Measurements from ENCODE around the gene TMEM256. TPM values are rescaled to one million over a fixed set of nuclear protein-coding genes. Genes with fewer than 3 reads are reported as not detected.

TMEM256 gene
- total RNA-seq, 1 donor from 2014 or later: 118 TPM

- DNase-seq (ENCODE audit: extremely low spot score in 2 of 2): no peak
- Histone ChIP-seq H3K4me1 (peaks cover 23% of the 10 kb centered on the region), H3K27me3 (no peaks in the 10 kb centered on the region), H3K9me3 (no peaks in the 10 kb centered on the region), H3K27ac (peak overlapping the region; percentile 86), H3K36me3 (peaks cover 0 to 16% of the 10 kb centered on the region in 2 donors), H3K4me3 (peak overlapping the region; percentile 60 to 94)
- TF ChIP-seq, protein P1, sequence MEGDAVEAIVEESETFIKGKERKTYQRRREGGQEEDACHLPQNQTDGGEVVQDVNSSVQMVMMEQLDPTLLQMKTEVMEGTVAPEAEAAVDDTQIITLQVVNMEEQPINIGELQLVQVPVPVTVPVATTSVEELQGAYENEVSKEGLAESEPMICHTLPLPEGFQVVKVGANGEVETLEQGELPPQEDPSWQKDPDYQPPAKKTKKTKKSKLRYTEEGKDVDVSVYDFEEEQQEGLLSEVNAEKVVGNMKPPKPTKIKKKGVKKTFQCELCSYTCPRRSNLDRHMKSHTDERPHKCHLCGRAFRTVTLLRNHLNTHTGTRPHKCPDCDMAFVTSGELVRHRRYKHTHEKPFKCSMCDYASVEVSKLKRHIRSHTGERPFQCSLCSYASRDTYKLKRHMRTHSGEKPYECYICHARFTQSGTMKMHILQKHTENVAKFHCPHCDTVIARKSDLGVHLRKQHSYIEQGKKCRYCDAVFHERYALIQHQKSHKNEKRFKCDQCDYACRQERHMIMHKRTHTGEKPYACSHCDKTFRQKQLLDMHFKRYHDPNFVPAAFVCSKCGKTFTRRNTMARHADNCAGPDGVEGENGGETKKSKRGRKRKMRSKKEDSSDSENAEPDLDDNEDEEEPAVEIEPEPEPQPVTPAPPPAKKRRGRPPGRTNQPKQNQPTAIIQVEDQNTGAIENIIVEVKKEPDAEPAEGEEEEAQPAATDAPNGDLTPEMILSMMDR (IDR thresholded peaks at IDR 0.05): no peak
- TF ChIP-seq POLR2AphosphoS5 (IDR thresholded peaks at IDR 0.05; ENCODE audit: insufficient read depth in 1 of 2, low read depth in 1 of 2): no peak
- intact Hi-C loops (cut with DNase I): loop anchor here (5.0 kb wide), 1 partner anchor 94 kb away; no protein-coding TSS in a partner anchor
Observed at GRCh38 chr17:7392696-7393612, 10.9 kb downstream of the TMEM256 start.

GRCh38 chr17:7391307-7391706 is 12.6 kb downstream of the TMEM256 start:
- intact Hi-C loops (cut with DNase I): loop anchor here (5.0 kb wide), 1 partner anchor 96 kb away; no protein-coding TSS in a partner anchor
- Histone ChIP-seq H3K9me3 (no peaks in the 10 kb centered on the region), H3K4me3 (no peak overlapping the region), H3K27ac (no peak overlapping the region), H3K27me3 (no peaks in the 10 kb centered on the region), H3K36me3 (peaks cover 0 to 16% of the 10 kb centered on the region in 2 donors), H3K4me1 (peaks cover 23% of the 10 kb centered on the region)
- TF ChIP-seq POLR2A (IDR thresholded peaks at IDR 0.05) (no peak), POLR2AphosphoS5 (IDR thresholded peaks at IDR 0.05; ENCODE audit: insufficient read depth in 1 of 2, low read depth in 1 of 2) (no peak)
- TF ChIP-seq, protein P1 (IDR thresholded peaks at IDR 0.05): no peak
- DNase-seq (ENCODE audit: extremely low spot score in 2 of 2): no peak

- intact Hi-C loops (cut with DNase I): loop anchor here (5.0 kb wide), 1 partner anchor 97 kb away; no protein-coding TSS in a partner anchor
- Histone ChIP-seq H3K4me3 (no peak overlapping the region), H3K4me1 (peaks cover 18% of the 10 kb centered on the region), H3K27ac (no peak overlapping the region), H3K27me3 (no peaks in the 10 kb centered on the region), H3K9me3 (no peaks in the 10 kb centered on the region), H3K36me3 (peaks cover 0 to 16% of the 10 kb centered on the region in 2 donors)
- DNase-seq (ENCODE audit: extremely low spot score in 2 of 2): no peak
- TF ChIP-seq POLR2AphosphoS5 (IDR thresholded peaks at IDR 0.05; ENCODE audit: insufficient read depth in 1 of 2, low read depth in 1 of 2) (no peak), POLR2A (IDR thresholded peaks at IDR 0.05) (no peak)
- TF ChIP-seq, protein P1 (IDR thresholded peaks at IDR 0.05): no peak
Observed at GRCh38 chr17:7389924-7390910, 13.7 kb downstream of the TMEM256 start.

GRCh38 chr17:7388856-7389255 is 15.0 kb downstream of the TMEM256 start:
- H3K27ac ChIP-seq: no peak overlapping the region
- H3K9me3 ChIP-seq: no peaks in the 10 kb centered on the region
- peaks cover 0 to 16% of the 10 kb centered on the region in 2 donors for H3K36me3 ChIP-seq
- H3K27me3 ChIP-seq: no peaks in the 10 kb centered on the region
- no peak overlapping the region for H3K4me3 ChIP-seq
- no peak for DNase-seq (ENCODE audit: extremely low spot score in 2 of 2)
- H3K4me1 ChIP-seq: peaks cover 23% of the 10 kb centered on the region
- TF ChIP-seq POLR2A (IDR thresholded peaks at IDR 0.05) (no peak), POLR2AphosphoS5 (IDR thresholded peaks at IDR 0.05; ENCODE audit: insufficient read depth in 1 of 2, low read depth in 1 of 2) (no peak)
- TF ChIP-seq, protein P1 (IDR thresholded peaks at IDR 0.05): no peak
- intact Hi-C loops (cut with DNase I): no loop called here
